IPS-NIHi7 (cell line): ENCODE measurements around the gene ZNF14.
A peak's percentile ranks its signal among the peaks of the same experiment; 100 is the strongest.
"Not testable (repeated sequence)": the region's sequence is repeated elsewhere in the genome, so short reads cannot be mapped to it uniquely, and the experiment has no call there.

Experiments
- DNase-seq: peaks from one replicate; pipeline ENCODE4 v3.0.0; 2012; ENCODE audit warnings: mixed read lengths; ENCODE audit errors: extremely low spot score

Gene ZNF14

DNA sequence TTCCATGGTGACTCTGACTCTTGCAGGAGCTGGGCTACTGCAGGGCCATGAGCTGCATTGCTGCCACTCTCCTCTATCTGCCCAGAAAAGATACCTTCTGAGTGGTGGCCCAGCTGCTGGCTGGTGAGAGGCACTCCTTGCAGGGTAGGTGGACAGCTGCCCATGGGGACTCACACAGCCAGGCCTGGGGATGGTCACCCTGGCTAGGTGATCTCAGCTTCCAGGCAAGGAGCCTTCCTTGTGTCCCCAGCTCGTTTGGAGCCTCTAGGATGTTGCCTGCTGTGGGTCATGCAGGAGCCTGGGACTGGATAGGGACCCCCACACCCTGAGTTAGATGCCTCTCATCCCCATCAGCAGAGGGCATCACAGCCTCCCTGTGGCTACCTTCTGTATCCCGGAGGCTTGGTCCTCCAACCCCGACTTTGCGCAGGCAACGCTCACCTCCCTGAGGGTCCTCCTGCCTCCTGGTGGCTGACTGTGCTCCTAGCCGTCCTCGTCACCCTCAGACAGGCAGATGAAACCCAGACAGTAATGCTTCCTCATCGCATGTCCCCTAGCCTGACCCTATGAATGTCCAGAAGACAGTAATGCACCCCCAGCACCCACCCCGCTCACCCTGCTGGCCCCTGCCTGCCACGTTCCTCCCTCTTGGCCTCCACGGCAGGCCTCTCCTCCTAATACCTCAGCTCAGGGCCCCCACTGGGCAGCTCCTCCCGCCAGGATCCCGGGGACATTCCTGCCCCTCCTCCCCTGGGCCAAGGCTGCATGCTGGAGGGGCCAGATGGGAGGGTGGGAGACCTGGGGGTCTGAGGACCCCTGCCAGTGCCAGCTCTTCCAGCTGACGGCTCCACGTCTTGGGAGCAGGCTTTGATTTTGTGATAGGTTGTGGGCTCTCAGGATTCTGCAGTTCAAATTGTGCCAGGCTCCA lies 13.6 kb upstream of the ZNF14 start:
- DNase-seq = peak; percentile 68

DNA sequence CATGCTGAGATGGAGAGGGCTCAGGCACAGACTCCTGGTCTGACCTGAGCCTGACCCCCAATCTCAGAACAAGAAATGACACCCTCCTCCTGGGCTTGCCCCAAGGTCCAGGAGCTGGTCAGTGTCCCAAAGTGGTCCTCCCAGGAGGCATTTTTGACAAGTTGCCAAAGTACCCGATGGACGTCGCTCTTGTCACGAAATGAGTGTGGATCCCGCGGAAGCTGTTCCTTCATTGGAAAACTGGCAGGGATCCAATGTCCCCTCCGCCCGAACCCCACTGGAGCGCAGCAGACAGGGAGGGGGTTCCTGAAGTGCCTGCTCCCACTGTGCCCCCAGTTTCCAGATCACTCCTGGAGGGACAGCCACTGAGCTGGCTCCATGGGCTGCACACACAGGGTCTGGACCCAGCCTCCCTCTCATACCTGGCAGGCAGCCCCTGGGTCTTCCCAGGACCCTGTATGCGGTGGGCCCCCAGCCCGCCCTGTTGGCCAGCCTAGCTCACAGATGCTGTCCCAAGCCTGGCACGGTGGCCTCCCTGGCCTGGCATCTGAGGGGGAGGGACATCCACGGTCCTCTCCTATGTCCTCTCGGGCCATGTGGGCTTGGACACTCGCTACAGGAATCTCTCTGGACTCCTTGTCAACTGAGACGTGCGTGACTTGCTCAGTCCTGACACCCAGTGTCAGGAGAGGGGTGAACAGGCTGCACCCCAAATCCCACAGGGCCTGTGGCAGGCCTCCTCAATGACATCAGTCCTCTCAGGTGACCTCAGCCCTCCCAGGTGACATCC lies 12.8 kb upstream of the ZNF14 start:
- no peak for DNase-seq

DNA sequence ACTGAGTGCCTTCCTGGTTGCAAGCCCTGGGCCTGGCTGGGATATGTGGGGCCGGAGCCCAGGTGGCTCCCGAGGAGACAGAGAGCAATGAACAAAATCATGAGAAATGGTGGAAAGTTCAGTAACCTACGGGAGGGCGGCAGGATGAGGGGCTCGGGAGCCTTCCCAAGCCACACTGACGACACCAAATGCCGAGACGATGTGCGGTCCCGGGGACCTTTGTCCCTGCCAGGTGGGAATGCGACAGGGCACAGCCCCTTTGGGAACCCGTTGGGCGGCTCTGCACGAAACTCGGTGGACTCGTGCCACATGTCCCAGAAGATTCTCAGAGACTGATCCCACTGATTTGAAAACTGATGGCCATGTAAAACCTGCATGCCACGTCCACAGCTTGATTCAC lies 11.7 kb upstream of the ZNF14 start:
- no peak for DNase-seq

DNA sequence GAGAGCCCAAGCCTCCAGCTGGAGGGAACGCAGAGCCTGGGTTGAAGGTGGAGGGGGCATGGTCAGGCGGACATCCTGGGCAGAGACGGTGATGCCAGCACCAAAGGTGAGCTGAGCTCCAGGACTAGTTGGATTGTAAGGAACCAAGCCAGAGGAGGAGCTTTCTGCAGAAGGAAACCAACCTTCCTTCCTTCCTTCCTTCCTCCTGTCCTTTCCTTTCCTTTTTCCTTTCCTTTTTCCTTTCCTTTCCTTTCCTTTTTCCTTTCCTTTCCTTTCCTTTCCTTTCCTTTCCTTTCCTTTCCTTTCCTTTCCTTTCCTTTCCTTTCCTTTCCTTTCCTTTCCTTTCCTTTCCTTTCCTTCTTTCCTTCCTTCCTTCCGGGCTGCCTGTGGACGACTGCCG lies 11.0 kb upstream of the ZNF14 start:
- not testable (repeated sequence) for DNase-seq

GRCh38 chr19:19743176-19743575 lies 10.3 kb upstream of the ZNF14 start:
- no peak for DNase-seq

DNA sequence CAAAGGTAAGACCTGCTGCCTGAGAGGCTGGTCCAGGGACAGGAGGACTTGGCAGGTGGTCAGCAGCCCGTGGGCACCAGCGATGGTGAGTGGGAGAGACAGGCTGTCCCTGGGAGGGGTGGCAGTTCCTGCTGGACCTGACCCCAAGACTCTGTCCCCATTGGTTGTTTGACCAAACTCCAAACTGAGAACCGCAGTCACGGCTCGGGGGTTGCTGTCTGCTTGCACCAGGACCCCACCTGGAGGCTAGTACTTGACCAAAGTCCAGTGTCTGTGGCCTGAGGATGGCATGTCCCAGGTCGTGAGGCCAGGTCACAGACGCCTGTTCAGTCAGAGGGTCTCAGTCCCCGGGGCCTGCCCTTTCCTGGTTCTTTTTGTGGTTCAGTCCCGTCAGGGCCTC lies 9.9 kb upstream of the ZNF14 start:
- DNase-seq = no peak

DNA sequence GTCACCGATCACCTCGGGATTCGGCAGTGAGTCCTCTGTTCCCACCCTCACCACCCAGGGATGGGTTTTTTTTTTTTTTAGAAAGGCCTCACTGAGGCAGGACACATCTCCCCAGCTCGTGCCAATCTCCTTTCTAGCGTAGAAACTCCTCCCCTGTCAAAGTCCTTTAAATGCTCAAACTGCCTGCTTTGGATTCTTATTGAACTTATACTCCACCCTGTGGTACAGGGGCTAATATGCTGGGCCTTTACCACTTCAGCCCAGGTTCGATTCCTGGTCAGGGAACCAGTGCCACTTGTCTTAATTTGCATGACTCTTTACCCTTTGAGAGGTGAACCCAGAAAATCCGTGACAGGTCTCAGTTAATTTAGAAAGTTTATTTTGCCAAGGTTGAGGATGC lies 8.3 kb upstream of the ZNF14 start:
- DNase-seq = no peak

DNA sequence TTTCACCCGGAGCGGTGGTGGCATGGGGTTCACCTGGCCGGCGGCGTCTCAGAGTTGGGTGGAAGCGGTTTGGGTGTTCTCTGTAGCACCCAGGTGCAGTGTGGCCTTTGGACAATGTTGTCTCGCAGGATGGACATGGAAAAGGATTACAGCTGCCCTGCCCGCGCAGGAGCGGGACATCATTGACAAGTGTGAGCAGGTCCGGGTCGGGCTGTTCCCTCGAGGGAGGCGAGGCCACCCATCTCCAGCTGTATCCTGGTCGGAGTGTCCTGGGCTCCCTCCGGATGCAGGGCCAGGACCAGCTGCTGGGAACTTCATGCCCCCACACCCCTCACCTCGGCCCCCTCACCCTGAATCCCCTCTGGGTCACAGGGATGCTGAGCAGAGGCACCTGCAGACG lies 7.8 kb upstream of the ZNF14 start:
- DNase-seq = no peak

GRCh38 chr19:19738564-19738963 lies 5.7 kb upstream of the ZNF14 start:
- no peak for DNase-seq

- no peak for DNase-seq
These were observed 4.8 kb upstream of the ZNF14 start for GRCh38 chr19:19737559-19738332.

DNA sequence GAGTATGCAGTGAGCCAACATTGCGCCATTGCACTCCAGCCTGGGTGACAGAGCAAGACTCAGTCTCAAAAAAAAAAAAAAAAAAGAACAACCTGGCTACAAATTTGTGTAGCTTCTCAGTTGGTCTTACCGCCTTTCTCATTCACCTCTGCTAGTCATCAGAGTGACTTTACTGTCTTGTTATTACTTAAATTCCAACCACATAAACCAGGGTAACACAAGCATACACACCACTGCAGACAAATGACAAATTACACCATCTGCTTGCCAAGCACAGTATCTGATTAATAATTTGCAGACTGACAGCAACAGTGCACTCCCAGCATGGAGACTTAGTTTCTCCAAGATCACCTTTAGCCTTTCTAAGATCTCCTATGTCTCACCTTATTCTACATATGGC lies 11.0 kb downstream of the ZNF14 start:
- no peak for DNase-seq

- DNase-seq = no peak
These were observed 13.1 kb downstream of the ZNF14 start for GRCh38 chr19:19719798-19720197.

DNA sequence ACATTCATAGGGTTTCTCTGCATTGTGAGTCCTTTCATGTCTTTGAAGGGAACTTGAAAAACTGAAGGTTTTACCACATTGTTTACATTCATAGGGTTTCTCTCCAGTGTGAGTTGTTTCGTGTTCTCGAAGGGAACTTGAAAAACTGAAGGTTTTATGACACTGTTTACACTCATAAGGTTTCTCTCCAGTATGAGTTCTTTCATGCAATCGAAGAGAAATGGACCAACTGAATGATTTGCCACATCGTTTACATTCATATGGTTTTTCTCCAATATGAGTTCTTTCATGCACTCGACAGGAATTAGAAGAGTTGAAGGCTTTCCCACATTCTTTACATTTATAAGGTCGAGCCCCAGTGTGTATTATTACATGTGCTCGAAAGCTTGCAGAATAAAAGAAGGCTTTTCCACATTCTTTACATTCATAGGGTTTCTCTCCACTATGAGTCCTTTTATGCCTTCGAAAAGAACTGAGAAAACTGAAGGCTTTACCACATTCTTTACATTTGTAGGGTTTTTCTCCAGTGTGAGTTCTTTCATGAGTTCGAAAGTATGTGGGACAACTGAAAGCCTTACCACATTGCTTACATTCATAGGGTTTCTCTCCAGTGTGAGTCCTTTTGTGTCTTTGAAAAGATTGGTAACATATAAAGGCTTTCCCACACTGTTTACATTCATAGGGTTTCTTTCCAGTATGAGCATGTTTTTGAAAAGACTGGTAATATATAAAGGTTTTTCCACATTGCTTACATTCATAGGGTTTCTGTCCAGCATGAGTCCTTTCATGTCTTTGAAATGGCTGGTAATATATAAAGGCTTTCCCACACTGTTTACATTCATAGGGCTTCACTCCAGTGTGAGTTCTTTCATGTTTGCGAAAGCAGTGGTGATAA lies 20.7 kb downstream of the ZNF14 start:
- no peak for DNase-seq

DNA sequence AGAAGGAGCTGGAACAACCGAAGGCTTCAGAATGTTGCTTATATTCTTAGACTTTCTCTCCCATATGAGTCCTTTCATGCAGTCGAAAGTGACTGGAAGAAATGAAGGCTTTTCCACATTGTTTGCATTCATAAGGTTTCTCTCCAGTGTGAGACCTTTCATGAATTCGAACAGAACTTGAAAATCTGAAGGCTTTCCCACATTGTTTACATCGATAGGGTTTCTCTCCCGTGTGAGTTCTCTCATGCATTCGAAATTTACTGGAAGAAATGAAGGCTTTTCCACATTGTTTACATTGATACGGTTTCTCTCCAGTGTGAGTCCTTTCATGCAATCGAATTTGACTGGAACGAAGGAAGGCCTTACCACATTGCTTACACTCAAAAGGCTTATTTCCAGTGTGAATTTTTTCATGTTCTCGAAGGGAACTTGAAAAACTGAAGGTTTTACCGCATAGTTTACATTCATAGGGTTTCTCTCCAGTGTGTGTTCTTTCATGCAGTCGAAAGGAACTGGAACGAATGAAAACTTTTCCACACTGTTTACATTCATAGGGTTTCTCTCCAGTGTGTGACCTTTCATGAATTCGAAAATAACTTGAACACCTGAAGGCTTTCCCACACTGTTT lies 21.5 kb downstream of the ZNF14 start:
- DNase-seq = no peak

GRCh38 chr19:19710506-19710905 lies 22.4 kb downstream of the ZNF14 start:
- DNase-seq = no peak

DNA sequence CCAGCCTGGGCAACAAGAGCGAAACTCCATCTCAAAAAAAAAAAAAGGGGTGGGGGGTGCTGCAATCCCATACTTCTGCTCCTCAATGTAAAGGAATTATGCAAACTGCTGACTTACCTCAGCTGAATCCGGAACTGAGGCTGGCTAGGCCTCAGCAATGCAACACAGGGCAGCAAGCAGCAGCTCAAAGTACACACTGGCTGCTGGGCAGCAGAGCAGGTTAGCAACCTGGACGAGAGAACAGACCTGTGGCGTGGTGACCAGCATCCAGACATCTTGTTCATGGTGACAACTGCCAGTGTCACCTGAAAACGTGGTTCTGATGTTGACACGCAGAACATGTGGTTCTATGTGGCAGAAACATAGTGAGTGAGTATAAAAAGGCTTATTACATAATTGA lies 28.1 kb downstream of the ZNF14 start:
- no peak for DNase-seq

- not testable (repeated sequence) for DNase-seq
These were observed 32.4 kb downstream of the ZNF14 start for GRCh38 chr19:19700493-19700892.

- DNase-seq = no peak
These were observed 35.3 kb downstream of the ZNF14 start for GRCh38 chr19:19697589-19697988.

GRCh38 chr19:19696386-19696785 lies 36.5 kb downstream of the ZNF14 start:
- DNase-seq = no peak

DNA sequence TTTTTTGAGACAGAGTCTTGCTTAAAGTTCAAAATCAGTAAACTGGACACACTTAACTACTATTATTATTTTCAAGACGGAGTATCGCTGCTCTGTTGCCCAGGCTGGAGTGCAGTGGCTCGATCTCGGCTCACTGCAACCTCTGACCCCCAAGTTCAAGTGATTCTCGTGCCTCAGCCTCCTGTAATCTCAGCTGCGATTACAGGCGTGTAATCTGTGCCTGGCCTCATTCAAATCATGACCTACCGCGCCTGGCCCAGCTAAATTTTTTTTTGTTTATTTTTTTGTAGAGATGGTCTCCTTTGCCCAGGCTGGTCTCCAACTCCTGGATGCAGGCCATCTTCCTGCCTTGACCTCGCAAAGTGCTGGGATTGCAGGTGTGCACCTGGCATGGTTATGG lies 41.2 kb downstream of the ZNF14 start:
- DNase-seq = no peak

- not testable (repeated sequence) for DNase-seq
These were observed 43.9 kb downstream of the ZNF14 start for GRCh38 chr19:19689023-19689422.
